ENCODE results near the gene DEFB110.

DEFB110 gene

DNA sequence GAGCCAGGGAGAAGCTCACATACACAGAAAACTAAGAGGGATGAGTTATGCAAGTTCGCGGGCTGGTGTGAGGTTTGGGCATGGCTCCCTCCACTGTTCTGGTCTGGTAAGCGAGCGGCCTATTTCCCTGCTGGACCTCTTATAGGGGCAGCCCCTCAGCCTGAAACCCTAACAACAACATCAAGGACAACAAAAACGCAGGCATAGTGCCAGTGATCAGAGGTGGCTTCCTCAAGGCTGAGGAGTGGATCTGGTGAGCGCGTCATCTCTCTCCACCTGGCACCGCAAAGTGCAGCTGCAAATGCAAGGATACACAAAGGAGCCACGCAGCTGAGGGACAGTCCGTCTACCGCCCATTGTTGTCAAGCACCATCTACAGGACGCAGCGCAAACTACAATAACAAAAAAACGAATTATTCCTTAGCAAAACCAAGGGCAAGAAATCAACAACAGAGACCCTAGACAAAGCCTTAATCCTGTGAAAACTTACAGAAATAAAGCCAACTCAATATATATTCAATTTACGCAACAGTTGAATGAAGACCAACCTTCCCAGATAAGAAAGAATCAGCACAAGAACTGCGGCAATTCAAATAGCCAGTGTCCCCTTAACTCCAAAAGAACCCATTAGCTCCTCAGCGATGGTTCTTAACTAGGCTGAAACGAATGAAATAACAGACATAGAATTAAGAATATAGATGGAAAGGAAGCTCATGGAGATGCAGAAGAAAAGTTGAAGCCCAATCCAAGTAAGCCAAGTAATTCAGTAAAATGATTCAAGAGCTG is 9.2 kb upstream of the DEFB110 start:
- Mint-ChIP-seq H3K4me1 (no peaks in the 10 kb centered on the region), H3K27me3 (ENCODE audit: low read depth, poor library complexity) (peaks cover 15% of the 10 kb centered on the region), H3K27ac (no peak overlapping the region), H3K36me3 (ENCODE audit: low read depth) (no peaks in the 10 kb centered on the region), H3K9me3 (peaks cover 10% of the 10 kb centered on the region), H3K4me3 (no peak overlapping the region)
- DNase-seq: peak; percentile 31
- TF ChIP-seq, protein P1, sequence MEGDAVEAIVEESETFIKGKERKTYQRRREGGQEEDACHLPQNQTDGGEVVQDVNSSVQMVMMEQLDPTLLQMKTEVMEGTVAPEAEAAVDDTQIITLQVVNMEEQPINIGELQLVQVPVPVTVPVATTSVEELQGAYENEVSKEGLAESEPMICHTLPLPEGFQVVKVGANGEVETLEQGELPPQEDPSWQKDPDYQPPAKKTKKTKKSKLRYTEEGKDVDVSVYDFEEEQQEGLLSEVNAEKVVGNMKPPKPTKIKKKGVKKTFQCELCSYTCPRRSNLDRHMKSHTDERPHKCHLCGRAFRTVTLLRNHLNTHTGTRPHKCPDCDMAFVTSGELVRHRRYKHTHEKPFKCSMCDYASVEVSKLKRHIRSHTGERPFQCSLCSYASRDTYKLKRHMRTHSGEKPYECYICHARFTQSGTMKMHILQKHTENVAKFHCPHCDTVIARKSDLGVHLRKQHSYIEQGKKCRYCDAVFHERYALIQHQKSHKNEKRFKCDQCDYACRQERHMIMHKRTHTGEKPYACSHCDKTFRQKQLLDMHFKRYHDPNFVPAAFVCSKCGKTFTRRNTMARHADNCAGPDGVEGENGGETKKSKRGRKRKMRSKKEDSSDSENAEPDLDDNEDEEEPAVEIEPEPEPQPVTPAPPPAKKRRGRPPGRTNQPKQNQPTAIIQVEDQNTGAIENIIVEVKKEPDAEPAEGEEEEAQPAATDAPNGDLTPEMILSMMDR (IDR thresholded peaks at IDR 0.05): peak; percentile 32

DNA sequence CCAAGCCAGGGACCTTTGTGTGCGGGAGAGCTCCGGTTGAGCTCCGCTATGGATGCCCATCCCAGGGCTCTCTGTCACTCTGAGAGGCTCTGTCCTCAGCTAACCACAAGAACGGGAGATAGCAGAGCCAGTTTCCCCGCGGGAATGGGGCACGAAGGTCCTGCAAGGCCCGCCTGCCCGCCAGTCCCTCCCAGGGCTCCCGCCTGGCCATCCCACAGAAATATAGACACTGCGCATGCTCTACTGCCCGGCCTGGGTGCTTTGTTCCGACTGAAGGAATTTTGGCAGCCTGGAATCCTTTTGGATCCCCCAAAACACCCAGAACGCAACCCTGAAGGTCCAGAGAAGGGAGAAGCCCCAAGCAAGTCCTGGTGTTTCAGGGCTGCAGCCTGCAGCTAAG is 8.6 kb upstream of the DEFB110 start:
- Mint-ChIP-seq H3K4me1 (no peaks in the 10 kb centered on the region), H3K9me3 (peaks cover 10% of the 10 kb centered on the region), H3K36me3 (ENCODE audit: low read depth) (no peaks in the 10 kb centered on the region), H3K4me3 (no peak overlapping the region), H3K27me3 (ENCODE audit: low read depth, poor library complexity) (peaks cover 17% of the 10 kb centered on the region), H3K27ac (no peak overlapping the region)
- DNase-seq: no peak
- TF ChIP-seq, protein P1 (IDR thresholded peaks at IDR 0.05): no peak

DNA sequence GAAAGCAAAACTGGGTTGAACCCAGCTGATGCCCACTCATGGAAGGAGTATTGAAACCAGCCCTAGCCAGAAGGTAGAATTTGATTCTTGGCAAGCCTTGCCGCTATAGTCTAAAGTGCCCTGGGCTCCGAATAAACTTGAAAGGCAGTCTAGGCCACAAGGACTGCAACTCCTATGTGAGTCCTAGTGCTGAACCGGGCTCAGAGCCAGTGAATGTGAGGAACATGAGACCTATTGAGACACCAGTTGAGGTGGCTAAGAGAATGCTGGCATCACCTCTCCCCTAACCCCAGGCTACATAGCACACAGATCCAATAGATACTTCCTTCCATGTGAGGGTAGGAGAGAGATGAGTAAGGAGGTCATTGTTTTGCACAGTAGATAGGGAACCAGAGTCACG is 3.5 kb upstream of the DEFB110 start:
- no peak for DNase-seq
- Mint-ChIP-seq H3K27ac (peak overlapping the region; percentile 49), H3K36me3 (ENCODE audit: low read depth) (no peaks in the 10 kb centered on the region), H3K4me1 (peaks cover 5% of the 10 kb centered on the region), H3K27me3 (ENCODE audit: low read depth, poor library complexity) (peaks cover 5% of the 10 kb centered on the region), H3K4me3 (no peak overlapping the region), H3K9me3 (peaks cover 4% of the 10 kb centered on the region)
- TF ChIP-seq, protein P1 (IDR thresholded peaks at IDR 0.05): no peak

DNA sequence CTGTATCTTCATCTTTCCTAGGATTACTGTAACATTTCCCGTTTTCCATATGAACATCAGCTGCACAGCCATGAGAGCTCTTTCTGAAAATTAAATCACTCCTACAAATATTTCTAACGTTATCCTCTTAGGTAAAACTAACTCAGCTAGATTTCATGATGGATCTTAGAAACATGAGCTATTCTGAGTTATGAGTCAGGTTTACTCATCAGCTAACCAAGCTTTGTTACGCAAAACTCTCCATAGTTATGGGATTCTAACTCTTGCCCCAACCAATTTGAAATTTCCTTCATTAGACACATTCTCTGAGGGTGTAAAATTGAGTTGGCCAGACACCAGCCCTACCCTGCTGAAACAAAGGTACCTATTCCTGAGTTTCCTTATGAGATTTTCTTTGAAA is 14.0 kb downstream of the DEFB110 start:
- Mint-ChIP-seq H3K27ac (no peak overlapping the region), H3K4me3 (no peak overlapping the region), H3K4me1 (no peaks in the 10 kb centered on the region), H3K9me3 (no peaks in the 10 kb centered on the region), H3K36me3 (ENCODE audit: low read depth) (no peaks in the 10 kb centered on the region), H3K27me3 (ENCODE audit: low read depth, poor library complexity) (no peaks in the 10 kb centered on the region)
- no peak for DNase-seq
- TF ChIP-seq, protein P1 (IDR thresholded peaks at IDR 0.05): no peak

DNA sequence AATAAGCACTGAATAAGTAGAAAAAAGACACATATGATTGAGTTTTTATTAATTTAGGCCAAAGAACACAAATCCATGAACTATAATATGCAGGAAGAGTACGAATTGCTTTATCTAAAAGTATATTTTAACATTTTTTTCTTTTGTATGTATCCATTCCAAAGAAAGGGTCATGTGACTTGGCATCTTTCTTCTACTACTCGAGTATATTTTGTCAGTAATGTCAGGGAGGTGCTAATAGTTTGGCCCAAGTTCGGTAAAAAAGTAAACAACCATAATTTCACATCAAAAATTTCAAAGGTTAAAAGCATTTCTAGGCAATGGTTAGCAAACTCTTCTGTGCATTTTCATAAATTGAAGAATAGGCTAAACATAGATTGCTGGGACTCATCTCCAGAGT is 18.7 kb downstream of the DEFB110 start:
- Mint-ChIP-seq H3K4me3 (no peak overlapping the region), H3K4me1 (no peaks in the 10 kb centered on the region), H3K36me3 (ENCODE audit: low read depth) (no peaks in the 10 kb centered on the region), H3K27ac (no peak overlapping the region), H3K27me3 (ENCODE audit: low read depth, poor library complexity) (no peaks in the 10 kb centered on the region), H3K9me3 (no peaks in the 10 kb centered on the region)
- TF ChIP-seq, protein P1 (IDR thresholded peaks at IDR 0.05): no peak
- DNase-seq: no peak

DNA sequence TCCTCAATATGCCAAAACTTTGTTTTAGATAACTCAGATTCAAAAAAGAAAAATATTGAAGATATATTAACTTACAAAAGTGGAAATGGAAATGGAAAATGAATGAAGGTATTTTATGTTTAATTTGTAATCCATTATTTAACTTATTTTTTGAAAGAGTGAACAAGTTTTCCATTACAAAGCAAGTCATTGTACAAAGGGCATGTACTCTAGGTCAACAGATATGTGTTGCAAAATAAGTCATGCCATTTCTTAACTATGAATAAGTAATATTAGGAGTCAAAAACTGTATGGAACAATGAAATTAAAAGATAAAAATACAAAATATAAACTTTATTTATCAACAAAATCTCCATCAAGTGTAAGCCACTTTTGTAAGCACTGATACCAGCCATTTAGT is 26.5 kb downstream of the DEFB110 start:
- TF ChIP-seq, protein P1 (IDR thresholded peaks at IDR 0.05): no peak
- H3K27ac Mint-ChIP-seq: no peak overlapping the region
- H3K4me3 Mint-ChIP-seq: no peak overlapping the region
- H3K27me3 Mint-ChIP-seq (ENCODE audit: low read depth, poor library complexity): no peaks in the 10 kb centered on the region
- H3K36me3 Mint-ChIP-seq (ENCODE audit: low read depth): no peaks in the 10 kb centered on the region
- DNase-seq: no peak
- no peaks in the 10 kb centered on the region for H3K4me1 Mint-ChIP-seq
- no peaks in the 10 kb centered on the region for H3K9me3 Mint-ChIP-seq
